ENCODE measurements around the gene NGB. TPM values are rescaled to one million over a fixed set of nuclear protein-coding genes. Genes with fewer than 3 reads are reported as not detected.

The NGB gene
- total and polyA plus RNA-seq, 7 donors: 1.9 to 10.0 (median 9.4) TPM; not detected in 2

GRCh38 chr14:77316872-77317301, 45.9 kb upstream of the NGB start:
- H3K4me3 ChIP-seq: no peak overlapping the region
- peaks cover 0 to 49% (median 45%) of the 10 kb centered on the region in 4 donors for H3K4me1 ChIP-seq
- H3K27me3 ChIP-seq: no peaks in the 10 kb centered on the region
- peak; percentile 46 for DNase-seq
- no peak overlapping the region for H3K27ac ChIP-seq
- whole genome bisulfite sequencing, 2 donors: 32 to 75% methylated on average over 5 of the region's 5 CpGs
- no peaks in the 10 kb centered on the region for H3K9me3 ChIP-seq
- intact Hi-C loops (cut with DNase I): loop anchor here (2.0 to 5.0 kb wide), 3 partner anchors 16 to 445 kb away; no protein-coding TSS in a partner anchor
- H3K36me3 ChIP-seq: no peaks in the 10 kb centered on the region
- no peak for TF ChIP-seq POLR2AphosphoS5 (IDR thresholded peaks at IDR 0.05)

GRCh38 chr14:77316195-77316505, 45.1 kb upstream of the NGB start:
- intact Hi-C loops (cut with DNase I): loop anchor here (2.0 to 5.0 kb wide), 3 partner anchors 15 to 444 kb away; no protein-coding TSS in a partner anchor
- H3K4me1 ChIP-seq: peaks cover 0 to 49% (median 44%) of the 10 kb centered on the region in 4 donors
- TF ChIP-seq CTCF (IDR thresholded peaks at IDR 0.05) (peak in 1 of 4 experiments; percentile 18), POLR2AphosphoS5 (IDR thresholded peaks at IDR 0.05) (no peak), EP300 (IDR thresholded peaks at IDR 0.05) (no peak), POLR2A (IDR thresholded peaks at IDR 0.05) (no peak)
- H3K27ac ChIP-seq: peak overlapping the region in 1 of 4 donors; percentile 59
- DNase-seq: peak; percentile 30
- H3K4me3 ChIP-seq: no peak overlapping the region
- H3K36me3 ChIP-seq: no peaks in the 10 kb centered on the region
- WGBS, 2 donors: 32 to 33% methylated on average over 1 of the region's 1 CpG
- no peaks in the 10 kb centered on the region for H3K9me3 ChIP-seq
- H3K27me3 ChIP-seq: no peaks in the 10 kb centered on the region

GRCh38 chr14:77314539-77315457, 43.8 kb upstream of the NGB start:
- Histone ChIP-seq H3K4me3 (no peak overlapping the region), H3K4me1 (peaks cover 0 to 46% (median 44%) of the 10 kb centered on the region in 4 donors), H3K36me3 (no peaks in the 10 kb centered on the region), H3K27me3 (no peaks in the 10 kb centered on the region), H3K9me3 (no peaks in the 10 kb centered on the region), H3K27ac (peak overlapping the region in 3 of 4 donors; percentile 43 to 67 (median 59))
- 79 to 81% methylated on average over 10 of the region's 10 CpGs for WGBS, 2 donors
- intact Hi-C loops (cut with DNase I): loop anchor here (5.0 kb wide), 2 partner anchors 162 to 442 kb away; no protein-coding TSS in a partner anchor
- TF ChIP-seq EP300 (IDR thresholded peaks at IDR 0.05): no peak
- DNase-seq: peak; percentile 30

GRCh38 chr14:77314043-77314442, 43.0 kb upstream of the NGB start:
- no peak overlapping the region for H3K4me3 ChIP-seq
- 6 to 47% methylated on average over 2 of the region's 2 CpGs for WGBS, 2 donors
- intact Hi-C loops (cut with DNase I): no loop called here
- H3K36me3 ChIP-seq: no peaks in the 10 kb centered on the region
- H3K27me3 ChIP-seq: no peaks in the 10 kb centered on the region
- peak overlapping the region in 3 of 4 donors; percentile 43 to 67 (median 59) for H3K27ac ChIP-seq
- peaks cover 0 to 41% (median 36%) of the 10 kb centered on the region in 4 donors for H3K4me1 ChIP-seq
- no peaks in the 10 kb centered on the region for H3K9me3 ChIP-seq
- peak in 1 of 4 donors; percentile 44 for TF ChIP-seq POLR2AphosphoS5 (IDR thresholded peaks at IDR 0.05)
- no peak for TF ChIP-seq CTCF (IDR thresholded peaks at IDR 0.05)
- DNase-seq: peak; percentile 60

GRCh38 chr14:77313371-77313770, 42.4 kb upstream of the NGB start:
- intact Hi-C loops (cut with DNase I): no loop called here
- no peak for TF ChIP-seq EP300 (IDR thresholded peaks at IDR 0.05)
- TF ChIP-seq POLR2AphosphoS5 (IDR thresholded peaks at IDR 0.05): no peak
- TF ChIP-seq CTCF (IDR thresholded peaks at IDR 0.05): no peak
- no peak for TF ChIP-seq POLR2A (IDR thresholded peaks at IDR 0.05)
- Histone ChIP-seq H3K27ac (peak overlapping the region in 3 of 4 donors; percentile 43 to 67 (median 59)), H3K4me1 (peaks cover 0 to 36% (median 34%) of the 10 kb centered on the region in 4 donors), H3K9me3 (no peaks in the 10 kb centered on the region), H3K4me3 (no peak overlapping the region), H3K36me3 (no peaks in the 10 kb centered on the region), H3K27me3 (no peaks in the 10 kb centered on the region)
- DNase-seq: peak; percentile 5
- 71 to 86% methylated on average over 1 of the region's 1 CpG for WGBS, 2 donors

Data from sigmoid colon (tissue), 7 donors.